Measurements from ENCODE around the gene PPP1R12A. TPM values are rescaled to one million over a fixed set of nuclear protein-coding genes. Genes with fewer than 3 reads are reported as not detected.

Gene PPP1R12A
- total and polyA plus RNA-seq, 9 of the 15 experiments (the other 6 are each of a cell fraction or from before 2014, with no cell fraction given), result 26.4 to 119 (median 53.3) TPM

DNA sequence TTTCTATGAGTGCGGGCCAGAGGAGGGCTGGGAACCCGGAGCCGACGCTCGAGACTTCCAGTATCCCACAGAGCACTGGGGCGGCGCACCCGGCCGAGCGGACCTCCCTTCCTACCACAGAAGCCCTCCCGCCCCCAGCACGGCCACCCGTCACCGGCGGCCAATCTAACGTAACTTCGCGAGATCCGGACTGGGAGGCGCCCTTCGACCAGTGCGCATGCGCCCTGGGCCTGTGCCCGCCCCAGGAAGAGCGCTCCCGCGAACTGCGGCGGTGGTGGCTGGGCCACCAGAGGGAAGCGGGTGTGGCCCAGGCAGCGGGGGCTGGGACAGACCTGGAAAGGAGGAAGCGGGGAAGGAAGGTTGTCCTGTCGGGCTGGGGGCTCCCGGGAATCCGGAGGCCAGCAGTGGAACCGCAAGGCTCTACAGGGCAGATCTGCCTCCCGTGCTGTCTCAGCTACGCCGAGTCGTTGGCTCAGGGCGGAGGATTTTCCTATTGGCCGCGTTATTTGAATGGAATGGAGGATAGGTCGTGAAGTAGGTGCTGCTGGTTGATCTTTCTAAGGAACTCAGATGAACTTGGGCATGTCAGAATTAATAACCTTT, at the start of gene PPP1R12A (continued):
- TF ChIP-seq, protein P1, sequence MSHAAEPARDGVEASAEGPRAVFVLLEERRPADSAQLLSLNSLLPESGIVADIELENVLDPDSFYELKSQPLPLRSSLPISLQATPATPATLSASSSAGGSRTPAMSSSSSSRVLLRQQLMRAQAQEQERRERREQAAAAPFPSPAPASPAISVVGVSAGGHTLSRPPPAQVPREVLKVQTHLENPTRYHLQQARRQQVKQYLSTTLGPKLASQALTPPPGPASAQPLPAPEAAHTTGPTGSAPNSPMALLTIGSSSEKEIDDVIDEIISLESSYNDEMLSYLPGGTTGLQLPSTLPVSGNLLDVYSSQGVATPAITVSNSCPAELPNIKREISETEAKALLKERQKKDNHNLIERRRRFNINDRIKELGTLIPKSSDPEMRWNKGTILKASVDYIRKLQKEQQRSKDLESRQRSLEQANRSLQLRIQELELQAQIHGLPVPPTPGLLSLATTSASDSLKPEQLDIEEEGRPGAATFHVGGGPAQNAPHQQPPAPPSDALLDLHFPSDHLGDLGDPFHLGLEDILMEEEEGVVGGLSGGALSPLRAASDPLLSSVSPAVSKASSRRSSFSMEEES (CRISPR knock-in tag; IDR thresholded peaks at IDR 0.05), result no peak
- TF ChIP-seq SRSF9 (IDR thresholded peaks at IDR 0.05; ENCODE audit: borderline replicate concordance, low read depth, low read length) (no peak), SIRT6 (IDR thresholded peaks at IDR 0.05; ENCODE audit: low read depth, low read length) (no peak), ZNF311 (CRISPR knock-in tag; IDR thresholded peaks at IDR 0.05) (no peak), FOXJ2 (tag; IDR thresholded peaks at IDR 0.05) (no peak), NFE2 (IDR thresholded peaks at IDR 0.05; ENCODE audit: low read depth) (no peak), HSF4 (CRISPR knock-in tag; IDR thresholded peaks at IDR 0.05; ENCODE audit: borderline replicate concordance) (no peak), MCM5 (IDR thresholded peaks at IDR 0.05; ENCODE audit: low read depth) (no peak), CCAR2 (IDR thresholded peaks at IDR 0.05; ENCODE audit: low read depth, low read length) (no peak), SMARCA5 (IDR thresholded peaks at IDR 0.05) (no peak), MBD2 (IDR thresholded peaks at IDR 0.05; ENCODE audit: borderline replicate concordance, low read depth) (no peak), SIX5 (IDR thresholded peaks at IDR 0.05; ENCODE audit: borderline replicate concordance in 1 of 2, insufficient read depth in 1 of 2, low read depth in 1 of 2, low read length in 2 of 2) (no peak), FOXP1 (CRISPR knock-in tag; IDR thresholded peaks at IDR 0.05) (no peak), ZNF354B (CRISPR knock-in tag; IDR thresholded peaks at IDR 0.05) (no peak)
- TF ChIP-seq, protein P2, sequence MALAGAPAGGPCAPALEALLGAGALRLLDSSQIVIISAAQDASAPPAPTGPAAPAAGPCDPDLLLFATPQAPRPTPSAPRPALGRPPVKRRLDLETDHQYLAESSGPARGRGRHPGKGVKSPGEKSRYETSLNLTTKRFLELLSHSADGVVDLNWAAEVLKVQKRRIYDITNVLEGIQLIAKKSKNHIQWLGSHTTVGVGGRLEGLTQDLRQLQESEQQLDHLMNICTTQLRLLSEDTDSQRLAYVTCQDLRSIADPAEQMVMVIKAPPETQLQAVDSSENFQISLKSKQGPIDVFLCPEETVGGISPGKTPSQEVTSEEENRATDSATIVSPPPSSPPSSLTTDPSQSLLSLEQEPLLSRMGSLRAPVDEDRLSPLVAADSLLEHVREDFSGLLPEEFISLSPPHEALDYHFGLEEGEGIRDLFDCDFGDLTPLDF (CRISPR knock-in tag; IDR thresholded peaks at IDR 0.05), result no peak
- TF ChIP-seq, protein P3, sequence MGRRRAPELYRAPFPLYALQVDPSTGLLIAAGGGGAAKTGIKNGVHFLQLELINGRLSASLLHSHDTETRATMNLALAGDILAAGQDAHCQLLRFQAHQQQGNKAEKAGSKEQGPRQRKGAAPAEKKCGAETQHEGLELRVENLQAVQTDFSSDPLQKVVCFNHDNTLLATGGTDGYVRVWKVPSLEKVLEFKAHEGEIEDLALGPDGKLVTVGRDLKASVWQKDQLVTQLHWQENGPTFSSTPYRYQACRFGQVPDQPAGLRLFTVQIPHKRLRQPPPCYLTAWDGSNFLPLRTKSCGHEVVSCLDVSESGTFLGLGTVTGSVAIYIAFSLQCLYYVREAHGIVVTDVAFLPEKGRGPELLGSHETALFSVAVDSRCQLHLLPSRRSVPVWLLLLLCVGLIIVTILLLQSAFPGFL (CRISPR knock-in tag; IDR thresholded peaks at IDR 0.05), result no peak
- TF ChIP-seq, protein P4, sequence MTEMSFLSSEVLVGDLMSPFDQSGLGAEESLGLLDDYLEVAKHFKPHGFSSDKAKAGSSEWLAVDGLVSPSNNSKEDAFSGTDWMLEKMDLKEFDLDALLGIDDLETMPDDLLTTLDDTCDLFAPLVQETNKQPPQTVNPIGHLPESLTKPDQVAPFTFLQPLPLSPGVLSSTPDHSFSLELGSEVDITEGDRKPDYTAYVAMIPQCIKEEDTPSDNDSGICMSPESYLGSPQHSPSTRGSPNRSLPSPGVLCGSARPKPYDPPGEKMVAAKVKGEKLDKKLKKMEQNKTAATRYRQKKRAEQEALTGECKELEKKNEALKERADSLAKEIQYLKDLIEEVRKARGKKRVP (CRISPR knock-in tag; IDR thresholded peaks at IDR 0.05), result no peak
- TF ChIP-seq, protein P5, sequence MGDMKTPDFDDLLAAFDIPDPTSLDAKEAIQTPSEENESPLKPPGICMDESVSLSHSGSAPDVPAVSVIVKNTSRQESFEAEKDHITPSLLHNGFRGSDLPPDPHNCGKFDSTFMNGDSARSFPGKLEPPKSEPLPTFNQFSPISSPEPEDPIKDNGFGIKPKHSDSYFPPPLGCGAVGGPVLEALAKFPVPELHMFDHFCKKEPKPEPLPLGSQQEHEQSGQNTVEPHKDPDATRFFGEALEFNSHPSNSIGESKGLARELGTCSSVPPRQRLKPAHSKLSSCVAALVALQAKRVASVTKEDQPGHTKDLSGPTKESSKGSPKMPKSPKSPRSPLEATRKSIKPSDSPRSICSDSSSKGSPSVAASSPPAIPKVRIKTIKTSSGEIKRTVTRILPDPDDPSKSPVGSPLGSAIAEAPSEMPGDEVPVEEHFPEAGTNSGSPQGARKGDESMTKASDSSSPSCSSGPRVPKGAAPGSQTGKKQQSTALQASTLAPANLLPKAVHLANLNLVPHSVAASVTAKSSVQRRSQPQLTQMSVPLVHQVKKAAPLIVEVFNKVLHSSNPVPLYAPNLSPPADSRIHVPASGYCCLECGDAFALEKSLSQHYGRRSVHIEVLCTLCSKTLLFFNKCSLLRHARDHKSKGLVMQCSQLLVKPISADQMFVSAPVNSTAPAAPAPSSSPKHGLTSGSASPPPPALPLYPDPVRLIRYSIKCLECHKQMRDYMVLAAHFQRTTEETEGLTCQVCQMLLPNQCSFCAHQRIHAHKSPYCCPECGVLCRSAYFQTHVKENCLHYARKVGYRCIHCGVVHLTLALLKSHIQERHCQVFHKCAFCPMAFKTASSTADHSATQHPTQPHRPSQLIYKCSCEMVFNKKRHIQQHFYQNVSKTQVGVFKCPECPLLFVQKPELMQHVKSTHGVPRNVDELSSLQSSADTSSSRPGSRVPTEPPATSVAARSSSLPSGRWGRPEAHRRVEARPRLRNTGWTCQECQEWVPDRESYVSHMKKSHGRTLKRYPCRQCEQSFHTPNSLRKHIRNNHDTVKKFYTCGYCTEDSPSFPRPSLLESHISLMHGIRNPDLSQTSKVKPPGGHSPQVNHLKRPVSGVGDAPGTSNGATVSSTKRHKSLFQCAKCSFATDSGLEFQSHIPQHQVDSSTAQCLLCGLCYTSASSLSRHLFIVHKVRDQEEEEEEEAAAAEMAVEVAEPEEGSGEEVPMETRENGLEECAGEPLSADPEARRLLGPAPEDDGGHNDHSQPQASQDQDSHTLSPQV (IDR thresholded peaks at IDR 0.05), result no peak

All from K562 (cell line).